HepG2 (cell line): ENCODE data around the gene SATB1. TPM values are rescaled to one million over a fixed set of nuclear protein-coding genes. Genes with fewer than 3 reads are reported as not detected.

Experiments used
- ATAC-seq: fragments of 200-7000 bp; cut with Tn5 transposase; 3 replicates; pipeline ENCODE4 v1.9.1; 2020; ENCODE audit warnings: mild to moderate bottlenecking, moderate library complexity
- BruUV-seq: library from RNA; stranded (reverse); fragments of 400-500 nt; replicated peaks from 2 replicates; lab custom pipeline; 2021; lab: Mats Ljungman, UMichigan
- CTCF ChIA-PET: fragments of 300-600 bp; formaldehyde crosslinking; extraction: SDS; loops from one replicate; lab custom pipeline; 2021; ENCODE audit warnings: low total read pairs, inconsistent platforms, low intra/inter-chr PET ratio; lab: Yijun Ruan, JAX
- POLR2A ChIA-PET: fragments of 350-600 bp; sonication (Branson Sonifier 250); formaldehyde crosslinking; loops from one replicate; lab custom pipeline; 2020; ENCODE audit warnings: antibody characterized with exemption, inconsistent platforms; lab: Yijun Ruan, JAX
- DNase-seq: peaks from one replicate; pipeline ENCODE4 v3.0.0-alpha.2; 2015; ENCODE audit warnings: low spot score
- FAIRE-seq: peaks from 3 replicates; lab custom pipeline; 2011; peaks lifted over from hg19 to GRCh38; lab: Jason Lieb, UNC
- H2AFZ ChIP-seq: one replicate; pipeline ENCODE4 v1.6.1; 2011; ENCODE audit warnings: low read length, inconsistent platforms
- H3K27ac ChIP-seq: fragments of 300-600 bp; 3 replicates; pipeline ENCODE4 v1.8.0; 2011; ENCODE audit warnings: mixed run types, mild to moderate bottlenecking, mixed read lengths, low read length, inconsistent platforms; ENCODE audit not compliant: insufficient read depth; ENCODE audit errors: extremely low read length
- H3K27me3 ChIP-seq, 2 experiments: fragments of 200-600 bp in 1 of 2; 2 replicates in 1 of 2; 3 replicates in 1 of 2; pipeline versions ENCODE4 v1.6.0 to v1.8.0; 2011; ENCODE audit warnings: low read length in 2 of 2, mild to moderate bottlenecking in 2 of 2, moderate library complexity in 2 of 2, inconsistent platforms in 1 of 2; ENCODE audit not compliant: insufficient read depth in 2 of 2, control insufficient read depth in 1 of 2
- H3K36me3 ChIP-seq, 2 experiments: fragments of 200-600 bp in 1 of 2; replicated peaks in 1 of 2; 2 replicates in 1 of 2; 3 replicates in 1 of 2; pipeline versions ENCODE4 v1.5.1 to v1.8.0; 2011; ENCODE audit warnings: low read length in 2 of 2, inconsistent platforms in 1 of 2; ENCODE audit not compliant: insufficient read depth in 2 of 2, control insufficient read depth in 1 of 2
- H3K4me1 ChIP-seq: 2 replicates; pipeline ENCODE4 v1.5.1; 2012; ENCODE audit warnings: low read length, inconsistent platforms; ENCODE audit not compliant: insufficient read depth
- H3K4me2 ChIP-seq: 2 replicates; pipeline ENCODE4 v1.6.0; 2011; ENCODE audit warnings: low read depth, low read length, inconsistent platforms
- H3K4me3 ChIP-seq, 3 experiments: fragments of 200-600 bp in 1 of 3; sonication (generic), shearing (Covaris generic) in 1 of 3; replicated peaks in 1 of 3; 2 replicates each; pipeline ENCODE4 v1.5.1; 2011 to 2016; ENCODE audit warnings: low read length in 3 of 3, inconsistent platforms in 2 of 3, low read depth in 2 of 3, mild to moderate bottlenecking in 2 of 3, control low read depth in 1 of 3, mixed read lengths in 1 of 3; ENCODE audit not compliant: insufficient read depth in 1 of 3
- H3K79me2 ChIP-seq: one replicate; pipeline ENCODE4 v1.6.1; 2011; ENCODE audit warnings: low read length, inconsistent platforms; ENCODE audit not compliant: insufficient read depth
- H3K9ac ChIP-seq: 2 replicates; pipeline ENCODE4 v1.6.0; 2011; ENCODE audit warnings: mild to moderate bottlenecking, low read depth, low read length, inconsistent platforms; ENCODE audit not compliant: insufficient read depth
- H3K9me3 ChIP-seq: 2 replicates; pipeline ENCODE4 v1.5.1; 2012; ENCODE audit warnings: mild to moderate bottlenecking, low read length
- H4K20me1 ChIP-seq: 2 replicates; pipeline ENCODE4 v1.6.0; 2011; ENCODE audit warnings: inconsistent platforms, mild to moderate bottlenecking, low read length, moderate library complexity; ENCODE audit not compliant: insufficient read depth
- ASH2L ChIP-seq: fragments of 300-600, 200-600 bp; sonication (generic); IDR thresholded peaks from 2 replicates; pipeline ENCODE4 v1.7.0; 2017; ENCODE audit warnings: low read depth, mild to moderate bottlenecking, moderate library complexity, mixed read lengths, low read length; ENCODE audit not compliant: insufficient read length
- CAMTA2 ChIP-seq: sonication (generic); formaldehyde crosslinking; IDR thresholded peaks from 2 replicates; pipeline ENCODE4 v1.4.0; 2020; ENCODE audit warnings: mild to moderate bottlenecking, missing genetic modification reagents, borderline replicate concordance
- GATAD2A ChIP-seq: IDR thresholded peaks from 2 replicates; pipeline ENCODE4 v1.6.1; 2016
- IRF2 ChIP-seq: IDR thresholded peaks from 2 replicates; pipeline ENCODE4 v1.6.1; 2018; ENCODE audit warnings: missing genetic modification reagents, missing compliant biosample characterization
- MAX ChIP-seq: IDR thresholded peaks from 2 replicates; pipeline ENCODE4 v1.6.1; 2012; ENCODE audit warnings: inconsistent platforms
- MXD4 ChIP-seq: IDR thresholded peaks from 2 replicates; pipeline ENCODE4 v1.6.1; 2016; ENCODE audit warnings: mild to moderate bottlenecking, missing biosample characterization, missing genetic modification reagents
- PHF20 ChIP-seq: sonication (generic); formaldehyde crosslinking; IDR thresholded peaks from 2 replicates; pipeline ENCODE4 v1.5.0; 2020; ENCODE audit warnings: mild to moderate bottlenecking, missing genetic modification reagents
- PITX1 ChIP-seq: sonication (generic); formaldehyde crosslinking; IDR thresholded peaks from 2 replicates; pipeline ENCODE4 v1.5.1; 2020; ENCODE audit warnings: mild to moderate bottlenecking, missing genetic modification reagents
- PPARG ChIP-seq: conservative IDR thresholded peaks from 2 replicates; pipeline ENCODE4 v1.6.1; 2016; ENCODE audit warnings: missing biosample characterization, missing genetic modification reagents
- ZNF747 ChIP-seq: sonication (generic); formaldehyde crosslinking; IDR thresholded peaks from 2 replicates; pipeline ENCODE4 v1.8.1; 2023; ENCODE audit warnings: missing genetic modification reagents, mild to moderate bottlenecking, borderline replicate concordance
- ZNF841 ChIP-seq: sonication (generic); formaldehyde crosslinking; IDR thresholded peaks from 2 replicates; pipeline ENCODE4 v1.8.1; 2023; ENCODE audit warnings: missing genetic modification reagents, borderline replicate concordance
- ZSCAN31 ChIP-seq: sonication (generic); formaldehyde crosslinking; IDR thresholded peaks from 2 replicates; pipeline ENCODE4 v1.5.0; 2020; ENCODE audit warnings: low read depth, mild to moderate bottlenecking, missing genetic modification reagents
- WGBS: methylation state at CpG from one replicate; pipeline ENCODE4 v1.1.6; 2017; ENCODE audit warnings: low lambda C conversion rate; 5-methylcytosine and 5-hydroxymethylcytosine counted together
- in situ Hi-C: cut with HindIII; loops from 2 replicates; pipeline ENCODE4 v1.10.0; 2017; ENCODE audit warnings: low pct_unique_long_range_greater_than_20kb; ENCODE audit not compliant: extremely low pct_ligation_motif_present
- intact Hi-C: fragments of 100-400 bp; cut with micrococcal nuclease; formaldehyde crosslinking; loops from one replicate; pipeline ENCODE4 v1.10.0; 2022; ENCODE audit not compliant: unreplicated experiment
- polyA plus RNA-seq, 8 experiments: library from polyadenylated mRNA; depleted of rRNA in 3 of 8; stranded (reverse) in 7 of 8; unstranded in 1 of 8; fragments of >200 nt; fragmentation: Illumina TruSeq in 4 of 8; extraction: Trizol in 4 of 8; gene quantifications; 2 replicates each; pipeline versions ENCODE4 v1.2.1 to v1.2.3, GENCODE V29; 2011 to 2016; ENCODE audit warnings: low read depth in 4 of 8, missing spikeins in 1 of 8, mixed read lengths in 1 of 8; ENCODE audit not compliant: insufficient read depth in 1 of 8
- total RNA-seq, 5 experiments: library from RNA; depleted of rRNA; stranded (reverse); fragments of >200 nt; fragmentation: Illumina TruSeq; extraction: Trizol; gene quantifications; 2 replicates each; pipeline ENCODE4 v1.2.3, GENCODE V29; 2016; ENCODE audit warnings: low read depth in 1 of 5
- TF ChIP-seq, protein P1 (sequence below): sonication (generic); formaldehyde crosslinking; conservative IDR thresholded peaks from 2 replicates; pipeline ENCODE4 v1.4.0; 2020; ENCODE audit warnings: missing genetic modification reagents
- TF ChIP-seq, protein P2 (sequence below): sonication (generic); formaldehyde crosslinking; IDR thresholded peaks from 2 replicates; pipeline ENCODE4 v1.8.0; 2022; ENCODE audit warnings: missing genetic modification reagents, mild to moderate bottlenecking, moderate library complexity, borderline replicate concordance

SATB1 gene
- total and polyA plus RNA-seq, 2 of the 13 experiments (the other 11 are each of a cell fraction or from before 2014, with no cell fraction given): 0.03 TPM; not detected in 1

- no peaks in the 10 kb centered on the region for H3K9me3 ChIP-seq
- FAIRE-seq (no peak), ATAC-seq (no peak), DNase-seq (no peak)
- H3K27me3 ChIP-seq: peaks cover 0 to 8% of the 10 kb centered on the region in 2 experiments; a peak in 1 of 5 replicates
- H2AFZ ChIP-seq: no peak overlapping the region
- no peaks in the 10 kb centered on the region for H3K36me3 ChIP-seq
- H3K4me3 ChIP-seq: no peak overlapping the region
- H4K20me1 ChIP-seq: no peaks in the 10 kb centered on the region
- H3K4me1 ChIP-seq: no peaks in the 10 kb centered on the region
- intact Hi-C loops (no loop called here), in situ Hi-C loops (no loop called here)
- no peaks in the 10 kb centered on the region for H3K79me2 ChIP-seq
- no peak overlapping the region for H3K9ac ChIP-seq
- no peak overlapping the region for H3K4me2 ChIP-seq
- WGBS: 9% methylated on average over 5 of the region's 5 CpGs
- CTCF ChIA-PET: no interaction called here
- no peak overlapping the region for H3K27ac ChIP-seq
- TF ChIP-seq PHF20 (CRISPR knock-in tag) (no peak), IRF2 (CRISPR knock-in tag) (no peak), MAX (no peak), ASH2L (no peak), MXD4 (CRISPR knock-in tag) (no peak), GATAD2A (no peak), ZSCAN31 (CRISPR knock-in tag) (no peak)
- POLR2A ChIA-PET: no interaction called here
- BruUV-seq: no TSS peak
These were observed 80.1 kb downstream of the SATB1 start for GRCh38 chr3:18345015-18345367.

GRCh38 chr3:18344306-18345014 is 80.7 kb downstream of the SATB1 start:
- in situ Hi-C loops (no loop called here), intact Hi-C loops (no loop called here)
- no peaks in the 10 kb centered on the region for H3K36me3 ChIP-seq
- FAIRE-seq (no peak), ATAC-seq (no peak), DNase-seq (no peak)
- H3K4me2 ChIP-seq: no peak overlapping the region
- no peaks in the 10 kb centered on the region for H3K79me2 ChIP-seq
- ChIA-PET CTCF (no interaction called here), POLR2A (no interaction called here)
- no peak overlapping the region for H2AFZ ChIP-seq
- no peak overlapping the region for H3K27ac ChIP-seq
- H3K4me1 ChIP-seq: no peaks in the 10 kb centered on the region
- H3K9me3 ChIP-seq: no peaks in the 10 kb centered on the region
- H4K20me1 ChIP-seq: no peaks in the 10 kb centered on the region
- H3K4me3 ChIP-seq: no peak overlapping the region
- no peak overlapping the region for H3K9ac ChIP-seq
- H3K27me3 ChIP-seq: peaks cover 0 to 4% of the 10 kb centered on the region in 2 experiments; a peak in 1 of 5 replicates
- no TSS peak for BruUV-seq
- 13% methylated on average over 4 of the region's 4 CpGs for WGBS
- TF ChIP-seq CAMTA2 (CRISPR knock-in tag) (no peak), ZNF747 (CRISPR knock-in tag) (no peak), PPARG (no peak), PITX1 (CRISPR knock-in tag) (no peak), ZNF841 (CRISPR knock-in tag) (no peak)
- TF ChIP-seq, protein P1, sequence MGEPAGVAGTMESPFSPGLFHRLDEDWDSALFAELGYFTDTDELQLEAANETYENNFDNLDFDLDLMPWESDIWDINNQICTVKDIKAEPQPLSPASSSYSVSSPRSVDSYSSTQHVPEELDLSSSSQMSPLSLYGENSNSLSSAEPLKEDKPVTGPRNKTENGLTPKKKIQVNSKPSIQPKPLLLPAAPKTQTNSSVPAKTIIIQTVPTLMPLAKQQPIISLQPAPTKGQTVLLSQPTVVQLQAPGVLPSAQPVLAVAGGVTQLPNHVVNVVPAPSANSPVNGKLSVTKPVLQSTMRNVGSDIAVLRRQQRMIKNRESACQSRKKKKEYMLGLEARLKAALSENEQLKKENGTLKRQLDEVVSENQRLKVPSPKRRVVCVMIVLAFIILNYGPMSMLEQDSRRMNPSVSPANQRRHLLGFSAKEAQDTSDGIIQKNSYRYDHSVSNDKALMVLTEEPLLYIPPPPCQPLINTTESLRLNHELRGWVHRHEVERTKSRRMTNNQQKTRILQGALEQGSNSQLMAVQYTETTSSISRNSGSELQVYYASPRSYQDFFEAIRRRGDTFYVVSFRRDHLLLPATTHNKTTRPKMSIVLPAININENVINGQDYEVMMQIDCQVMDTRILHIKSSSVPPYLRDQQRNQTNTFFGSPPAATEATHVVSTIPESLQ: no peak
- TF ChIP-seq, protein P2, sequence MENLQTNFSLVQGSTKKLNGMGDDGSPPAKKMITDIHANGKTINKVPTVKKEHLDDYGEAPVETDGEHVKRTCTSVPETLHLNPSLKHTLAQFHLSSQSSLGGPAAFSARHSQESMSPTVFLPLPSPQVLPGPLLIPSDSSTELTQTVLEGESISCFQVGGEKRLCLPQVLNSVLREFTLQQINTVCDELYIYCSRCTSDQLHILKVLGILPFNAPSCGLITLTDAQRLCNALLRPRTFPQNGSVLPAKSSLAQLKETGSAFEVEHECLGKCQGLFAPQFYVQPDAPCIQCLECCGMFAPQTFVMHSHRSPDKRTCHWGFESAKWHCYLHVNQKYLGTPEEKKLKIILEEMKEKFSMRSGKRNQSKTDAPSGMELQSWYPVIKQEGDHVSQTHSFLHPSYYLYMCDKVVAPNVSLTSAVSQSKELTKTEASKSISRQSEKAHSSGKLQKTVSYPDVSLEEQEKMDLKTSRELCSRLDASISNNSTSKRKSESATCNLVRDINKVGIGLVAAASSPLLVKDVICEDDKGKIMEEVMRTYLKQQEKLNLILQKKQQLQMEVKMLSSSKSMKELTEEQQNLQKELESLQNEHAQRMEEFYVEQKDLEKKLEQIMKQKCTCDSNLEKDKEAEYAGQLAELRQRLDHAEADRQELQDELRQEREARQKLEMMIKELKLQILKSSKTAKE (CRISPR knock-in tag): no peak
